ENCODE measurements around the gene BTBD7.

GRCh38 chr14:93207468-93208308 is 125.1 kb downstream of the BTBD7 start:
- TF ChIP-seq, protein P1, sequence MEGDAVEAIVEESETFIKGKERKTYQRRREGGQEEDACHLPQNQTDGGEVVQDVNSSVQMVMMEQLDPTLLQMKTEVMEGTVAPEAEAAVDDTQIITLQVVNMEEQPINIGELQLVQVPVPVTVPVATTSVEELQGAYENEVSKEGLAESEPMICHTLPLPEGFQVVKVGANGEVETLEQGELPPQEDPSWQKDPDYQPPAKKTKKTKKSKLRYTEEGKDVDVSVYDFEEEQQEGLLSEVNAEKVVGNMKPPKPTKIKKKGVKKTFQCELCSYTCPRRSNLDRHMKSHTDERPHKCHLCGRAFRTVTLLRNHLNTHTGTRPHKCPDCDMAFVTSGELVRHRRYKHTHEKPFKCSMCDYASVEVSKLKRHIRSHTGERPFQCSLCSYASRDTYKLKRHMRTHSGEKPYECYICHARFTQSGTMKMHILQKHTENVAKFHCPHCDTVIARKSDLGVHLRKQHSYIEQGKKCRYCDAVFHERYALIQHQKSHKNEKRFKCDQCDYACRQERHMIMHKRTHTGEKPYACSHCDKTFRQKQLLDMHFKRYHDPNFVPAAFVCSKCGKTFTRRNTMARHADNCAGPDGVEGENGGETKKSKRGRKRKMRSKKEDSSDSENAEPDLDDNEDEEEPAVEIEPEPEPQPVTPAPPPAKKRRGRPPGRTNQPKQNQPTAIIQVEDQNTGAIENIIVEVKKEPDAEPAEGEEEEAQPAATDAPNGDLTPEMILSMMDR (IDR thresholded peaks at IDR 0.05), result peak in 1 of 4 experiments; percentile 3
- TF ChIP-seq POLR2A (IDR thresholded peaks at IDR 0.05), result no peak
